Calu3 (cell line): ENCODE data around the gene MAN1C1. TPM values are rescaled to one million over a fixed set of nuclear protein-coding genes. Genes with fewer than 3 reads are reported as not detected.

Experiments used
- BruUV-seq: library from RNA; stranded (reverse); fragments of 400-500 nt; replicated peaks from 2 replicates; lab custom pipeline; 2021; lab: Mats Ljungman, UMichigan
- CTCF ChIA-PET: fragments of 300-600 bp; sonication (Branson Sonifier 250); formaldehyde crosslinking; loops from one replicate; lab custom pipeline; 2022; ENCODE audit warnings: antibody characterized with exemption; lab: Charles Lee
- DNase-seq: peaks from one replicate; pipeline ENCODE4 v3.0.0; 2022
- H3K27ac Mint-ChIP-seq: one replicate; pipeline ENCODE4 v1.8.0; 2022; ENCODE audit warnings: mixed read lengths; ENCODE audit not compliant: unreplicated experiment
- H3K27me3 Mint-ChIP-seq: one replicate; pipeline ENCODE4 v1.8.0; 2022; ENCODE audit warnings: mixed read lengths; ENCODE audit not compliant: unreplicated experiment
- H3K36me3 Mint-ChIP-seq: one replicate; pipeline ENCODE4 v1.8.0; 2022; ENCODE audit warnings: mild to moderate bottlenecking, moderate library complexity, mixed read lengths; ENCODE audit not compliant: insufficient read depth, unreplicated experiment
- H3K4me1 Mint-ChIP-seq: one replicate; pipeline ENCODE4 v1.8.0; 2022; ENCODE audit warnings: mild to moderate bottlenecking, low read depth, mixed read lengths; ENCODE audit not compliant: unreplicated experiment
- H3K4me3 Mint-ChIP-seq: one replicate; pipeline ENCODE4 v1.8.0; 2022; ENCODE audit warnings: mild to moderate bottlenecking, low read depth, moderate library complexity, mixed read lengths; ENCODE audit not compliant: unreplicated experiment
- H3K9me3 Mint-ChIP-seq: one replicate; pipeline ENCODE4 v1.8.0; 2022; ENCODE audit warnings: low read depth, mixed read lengths; ENCODE audit not compliant: unreplicated experiment
- intact Hi-C: fragments of 100-400 bp; cut with micrococcal nuclease; formaldehyde crosslinking; loops from one replicate; pipeline ENCODE4 v1.10.0; 2022; ENCODE audit not compliant: unreplicated experiment
- total RNA-seq: library from RNA; stranded (reverse); gene quantifications from 2 replicates; pipeline ENCODE4 v1.2.3, GENCODE V29; 2022
- TF ChIP-seq, protein P1 (sequence below): fragments of 200-600 bp; IDR thresholded peaks from one replicate; pipeline ENCODE4 v1.8.0; 2022; ENCODE audit warnings: antibody characterized with exemption; ENCODE audit not compliant: unreplicated experiment

Gene MAN1C1
- total RNA-seq, 1 experiment from 2014 or later = 0.14 TPM

DNA sequence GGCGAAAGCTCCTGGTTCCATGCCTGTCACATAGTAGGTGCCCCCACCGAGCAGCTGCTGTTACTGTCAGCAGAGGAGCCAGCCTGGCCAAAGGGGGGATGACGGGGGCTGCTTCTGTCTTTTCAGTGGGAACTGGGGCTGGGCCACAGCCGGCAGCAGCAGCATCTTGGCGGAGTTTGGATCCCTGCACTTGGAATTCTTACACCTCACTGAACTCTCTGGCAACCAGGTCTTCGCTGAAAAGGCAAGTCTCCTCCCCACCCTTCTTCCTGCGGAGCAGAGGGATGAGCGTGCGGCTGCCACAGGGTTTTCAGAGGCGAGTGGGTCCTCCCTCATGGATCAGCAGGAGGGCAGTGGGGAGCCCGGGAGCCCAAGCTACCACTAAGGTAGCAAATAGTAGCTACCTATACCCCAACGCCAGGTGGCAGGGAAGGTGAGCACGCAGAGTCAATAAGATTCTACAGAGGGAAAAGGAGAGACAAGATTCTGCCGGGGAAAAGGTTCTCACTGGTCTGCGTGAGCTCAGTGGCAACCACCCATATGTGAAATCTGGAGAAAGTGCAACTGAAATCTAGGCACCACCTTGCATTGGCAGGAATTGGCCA is 142.0 kb downstream of the MAN1C1 start:
- Mint-ChIP-seq H3K36me3 (no peaks in the 10 kb centered on the region), H3K4me3 (no peak overlapping the region), H3K27me3 (peaks cover 72% of the 10 kb centered on the region), H3K9me3 (no peaks in the 10 kb centered on the region), H3K27ac (no peak overlapping the region), H3K4me1 (no peaks in the 10 kb centered on the region)
- no peak for DNase-seq
- BruUV-seq = no TSS peak
- CTCF ChIA-PET = interaction anchor here (0.5 to 1.2 kb wide), 3 partner anchors 21 to 179 kb away, joined by 3 to 5 read pairs (median 3); no protein-coding TSS in a partner anchor
- TF ChIP-seq, protein P1, sequence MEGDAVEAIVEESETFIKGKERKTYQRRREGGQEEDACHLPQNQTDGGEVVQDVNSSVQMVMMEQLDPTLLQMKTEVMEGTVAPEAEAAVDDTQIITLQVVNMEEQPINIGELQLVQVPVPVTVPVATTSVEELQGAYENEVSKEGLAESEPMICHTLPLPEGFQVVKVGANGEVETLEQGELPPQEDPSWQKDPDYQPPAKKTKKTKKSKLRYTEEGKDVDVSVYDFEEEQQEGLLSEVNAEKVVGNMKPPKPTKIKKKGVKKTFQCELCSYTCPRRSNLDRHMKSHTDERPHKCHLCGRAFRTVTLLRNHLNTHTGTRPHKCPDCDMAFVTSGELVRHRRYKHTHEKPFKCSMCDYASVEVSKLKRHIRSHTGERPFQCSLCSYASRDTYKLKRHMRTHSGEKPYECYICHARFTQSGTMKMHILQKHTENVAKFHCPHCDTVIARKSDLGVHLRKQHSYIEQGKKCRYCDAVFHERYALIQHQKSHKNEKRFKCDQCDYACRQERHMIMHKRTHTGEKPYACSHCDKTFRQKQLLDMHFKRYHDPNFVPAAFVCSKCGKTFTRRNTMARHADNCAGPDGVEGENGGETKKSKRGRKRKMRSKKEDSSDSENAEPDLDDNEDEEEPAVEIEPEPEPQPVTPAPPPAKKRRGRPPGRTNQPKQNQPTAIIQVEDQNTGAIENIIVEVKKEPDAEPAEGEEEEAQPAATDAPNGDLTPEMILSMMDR = no peak
- intact Hi-C loops = loop anchor here (2.0 kb wide), 1 partner anchor 36 kb away; no protein-coding TSS in a partner anchor

DNA sequence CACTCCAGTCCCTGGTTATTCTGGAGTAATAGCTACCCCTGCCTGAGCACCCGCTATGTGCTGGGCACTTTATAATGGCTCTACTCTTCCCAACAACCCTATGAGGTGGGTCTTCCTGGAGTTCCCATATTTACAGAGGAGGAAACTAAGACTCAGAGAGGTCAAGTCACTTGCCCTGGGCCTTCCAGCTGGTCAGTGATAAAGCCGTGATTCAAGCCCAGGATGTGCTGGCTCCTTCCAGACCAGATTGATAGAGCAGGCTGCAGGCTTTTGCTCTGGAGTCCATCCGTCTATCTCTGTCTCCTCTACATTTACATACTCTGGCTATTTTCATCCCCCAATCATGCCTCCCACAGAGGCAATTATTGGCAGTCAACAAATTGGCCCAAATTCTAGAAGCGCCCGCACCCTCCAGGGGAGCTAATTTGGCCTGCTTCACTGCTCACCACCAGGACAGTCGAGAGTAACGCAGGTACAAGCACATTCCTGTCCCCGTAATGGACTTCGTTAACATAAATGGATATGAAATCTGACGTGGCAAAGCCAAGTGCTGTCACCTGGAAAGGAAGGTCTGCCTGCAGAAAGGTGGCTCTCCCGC is 143.6 kb downstream of the MAN1C1 start:
- intact Hi-C loops = no loop called here
- Mint-ChIP-seq H3K4me1 (no peaks in the 10 kb centered on the region), H3K27me3 (peaks cover 57% of the 10 kb centered on the region), H3K36me3 (no peaks in the 10 kb centered on the region), H3K9me3 (no peaks in the 10 kb centered on the region), H3K27ac (no peak overlapping the region), H3K4me3 (no peak overlapping the region)
- CTCF ChIA-PET = interaction anchor here (0.6 kb wide), 1 partner anchor 15 kb away, joined by 3 read pairs; no protein-coding TSS in a partner anchor
- TF ChIP-seq, protein P1 = no peak
- BruUV-seq = no TSS peak
- no peak for DNase-seq

DNA sequence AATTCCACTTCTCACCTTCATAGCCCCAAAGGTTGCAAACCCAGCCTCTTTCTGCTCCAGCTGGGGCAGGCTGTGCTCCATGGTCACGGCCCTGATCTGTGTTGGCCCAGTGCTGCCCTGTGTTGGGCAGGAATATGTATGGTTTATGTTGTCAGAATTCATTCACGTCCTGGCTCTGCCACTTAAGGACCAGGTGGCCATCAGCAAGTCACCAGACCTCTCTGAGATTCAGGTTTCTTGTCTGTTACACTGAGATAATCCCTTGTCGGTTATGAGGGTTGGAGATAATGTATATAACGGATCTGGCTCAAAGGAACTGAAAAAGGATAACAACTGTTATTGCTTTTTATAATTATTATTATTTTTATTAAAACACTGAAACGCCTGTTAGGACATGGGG is 144.3 kb downstream of the MAN1C1 start:
- Mint-ChIP-seq H3K36me3 (no peaks in the 10 kb centered on the region), H3K9me3 (no peaks in the 10 kb centered on the region), H3K27ac (no peak overlapping the region), H3K4me1 (no peaks in the 10 kb centered on the region), H3K4me3 (no peak overlapping the region), H3K27me3 (peaks cover 50% of the 10 kb centered on the region)
- BruUV-seq = no TSS peak
- intact Hi-C loops = no loop called here
- CTCF ChIA-PET = no interaction called here
- DNase-seq = no peak
- TF ChIP-seq, protein P1 = no peak

DNA sequence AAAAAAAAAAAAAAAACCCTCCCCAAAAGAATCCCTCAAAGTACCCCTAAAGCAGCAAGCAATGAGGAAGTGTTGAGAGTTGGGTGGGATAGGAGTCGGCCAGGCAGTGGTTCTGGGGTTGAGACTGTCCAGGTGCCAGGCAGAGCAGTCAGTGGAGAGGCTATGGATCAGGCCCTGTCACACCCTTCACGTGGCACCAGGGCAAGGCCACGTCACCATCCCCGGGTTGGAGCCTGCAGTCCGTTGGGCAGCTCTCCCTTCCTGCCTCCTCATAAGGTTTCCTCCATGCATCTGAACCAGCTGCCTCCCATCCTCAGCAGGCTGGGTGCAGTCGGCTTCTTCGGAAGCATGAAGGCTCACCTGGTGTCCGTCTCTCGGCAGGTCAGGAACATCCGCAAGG is 146.9 kb downstream of the MAN1C1 start:
- BruUV-seq = no TSS peak
- H3K27ac Mint-ChIP-seq = no peak overlapping the region
- H3K9me3 Mint-ChIP-seq = no peaks in the 10 kb centered on the region
- no peak overlapping the region for H3K4me3 Mint-ChIP-seq
- peaks cover 29% of the 10 kb centered on the region for H3K27me3 Mint-ChIP-seq
- CTCF ChIA-PET = no interaction called here
- H3K36me3 Mint-ChIP-seq = no peaks in the 10 kb centered on the region
- intact Hi-C loops = no loop called here
- H3K4me1 Mint-ChIP-seq = no peaks in the 10 kb centered on the region
- TF ChIP-seq, protein P1 = no peak
- DNase-seq = no peak
